Epithelial cell of prostate (primary cell): ENCODE results near the gene AUH.

Source experiments
- DNase-seq: peaks from one replicate; pipeline ENCODE4 v3.0.0-alpha.2; 2011; ENCODE audit warnings: low read depth, low spot score
- H3K27ac ChIP-seq: fragments of 450-650 bp; 2 replicates; pipeline ENCODE4 v1.5.1; 2017; ENCODE audit warnings: mild to moderate bottlenecking

AUH gene

DNA sequence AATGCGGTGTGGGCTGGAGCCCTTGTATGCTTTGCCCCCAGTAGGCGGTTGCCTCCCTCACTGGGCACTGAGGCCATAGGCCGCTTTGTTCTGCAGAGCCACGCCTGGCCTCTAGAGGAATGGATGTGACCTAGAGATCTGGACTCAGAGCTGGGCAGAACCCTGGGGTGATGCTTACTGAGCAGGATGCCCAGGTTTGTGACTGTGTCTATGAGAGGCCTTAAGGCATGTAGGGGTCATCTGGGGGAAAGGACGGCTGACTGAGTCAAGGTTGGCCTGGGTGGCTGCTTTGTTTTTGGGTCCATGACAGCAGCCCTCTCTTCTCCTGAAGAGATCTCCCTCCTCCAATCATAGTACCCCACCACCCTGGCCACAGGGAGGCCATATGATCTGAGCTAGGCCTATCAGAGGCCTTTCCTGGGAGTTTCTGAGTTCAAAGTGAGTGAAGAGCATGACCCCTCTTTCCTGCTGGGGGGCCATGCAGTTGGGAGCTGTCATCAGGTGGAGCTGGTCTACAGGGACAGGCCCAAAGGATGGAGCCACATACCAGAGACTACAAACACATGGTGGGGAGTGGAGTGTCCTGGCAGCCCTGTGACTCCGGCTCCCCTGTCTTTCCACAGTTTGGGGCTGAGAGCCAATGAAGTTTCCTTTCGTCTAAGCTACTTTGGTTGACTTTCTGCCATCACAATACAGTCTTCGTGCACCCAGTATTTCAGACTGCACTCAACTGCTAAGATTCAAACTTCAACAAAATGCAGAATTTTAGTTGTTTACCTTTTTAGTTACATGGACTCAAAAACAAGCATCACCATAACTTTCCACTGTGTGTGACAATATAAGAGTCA, 165.4 kb downstream of the AUH start:
- no peak for DNase-seq
- peak overlapping the region; percentile 64 for H3K27ac ChIP-seq

DNA sequence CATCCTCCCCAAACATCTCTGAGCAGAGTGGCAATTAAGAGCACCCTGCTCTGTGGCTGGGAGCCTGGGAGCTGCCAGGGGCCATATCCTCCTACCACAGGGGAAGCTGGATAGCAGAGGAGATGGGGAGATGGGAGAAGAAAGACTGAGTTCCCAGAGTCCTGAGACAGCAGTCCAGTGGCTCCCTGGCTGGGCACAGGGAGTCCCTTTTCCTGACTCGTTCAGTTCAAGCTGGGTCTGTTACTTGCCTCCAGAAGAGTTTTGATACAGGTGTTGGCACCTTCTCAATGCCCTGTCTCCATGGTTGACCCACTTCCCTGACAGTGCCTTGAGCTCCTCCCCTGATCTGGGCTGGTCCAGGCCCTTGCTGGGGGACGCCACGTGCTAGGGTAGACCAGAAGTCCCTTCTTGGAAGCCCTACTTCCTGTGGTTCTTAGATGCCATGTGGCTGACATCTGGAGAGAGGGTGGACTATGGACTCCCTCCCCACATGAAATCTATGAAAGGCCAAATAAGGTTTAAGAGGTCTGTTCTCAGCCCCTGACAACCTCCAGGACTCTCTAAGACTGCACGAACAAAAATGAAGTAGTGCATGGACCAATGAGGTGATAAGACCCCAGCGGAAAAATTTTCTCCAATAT, 166.2 kb downstream of the AUH start:
- no peak for DNase-seq
- no peak overlapping the region for H3K27ac ChIP-seq

DNA sequence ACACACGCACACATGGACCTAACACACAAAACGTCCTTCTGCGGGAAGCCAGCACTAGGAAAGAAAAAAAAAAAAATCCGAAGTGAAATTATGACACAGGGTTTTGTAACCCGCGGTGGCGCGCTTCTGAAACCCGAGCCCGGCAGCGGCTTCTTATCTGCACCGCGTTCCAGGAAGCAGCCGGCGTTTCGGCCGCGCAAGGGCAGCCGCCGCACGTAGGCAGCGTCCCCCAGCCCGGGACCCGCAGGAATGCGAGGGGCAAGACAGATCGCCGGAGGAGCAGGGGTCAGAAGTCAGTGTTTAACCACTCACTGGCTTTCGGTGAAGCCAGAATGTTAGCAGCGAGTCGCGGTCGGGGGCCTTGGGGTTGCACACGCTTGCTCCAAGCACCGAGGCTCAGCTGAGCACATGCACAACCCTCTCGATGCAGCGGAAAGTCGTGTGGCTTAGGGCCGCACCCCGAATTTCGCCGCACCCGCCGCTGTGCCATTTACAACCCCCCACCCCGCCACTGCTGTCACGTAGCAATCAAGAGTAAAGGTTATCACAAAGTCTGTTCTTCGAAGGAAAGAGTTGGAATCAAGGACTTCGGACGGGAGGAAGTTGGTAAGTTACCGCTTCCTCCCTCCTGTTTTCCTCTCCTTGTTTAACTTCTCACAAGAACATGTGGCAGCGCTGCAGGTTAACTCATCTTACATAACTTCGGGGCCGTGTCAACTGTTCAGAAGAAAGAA, 167.9 kb downstream of the AUH start:
- peak overlapping the region; percentile 90 for H3K27ac ChIP-seq
- no peak for DNase-seq

DNA sequence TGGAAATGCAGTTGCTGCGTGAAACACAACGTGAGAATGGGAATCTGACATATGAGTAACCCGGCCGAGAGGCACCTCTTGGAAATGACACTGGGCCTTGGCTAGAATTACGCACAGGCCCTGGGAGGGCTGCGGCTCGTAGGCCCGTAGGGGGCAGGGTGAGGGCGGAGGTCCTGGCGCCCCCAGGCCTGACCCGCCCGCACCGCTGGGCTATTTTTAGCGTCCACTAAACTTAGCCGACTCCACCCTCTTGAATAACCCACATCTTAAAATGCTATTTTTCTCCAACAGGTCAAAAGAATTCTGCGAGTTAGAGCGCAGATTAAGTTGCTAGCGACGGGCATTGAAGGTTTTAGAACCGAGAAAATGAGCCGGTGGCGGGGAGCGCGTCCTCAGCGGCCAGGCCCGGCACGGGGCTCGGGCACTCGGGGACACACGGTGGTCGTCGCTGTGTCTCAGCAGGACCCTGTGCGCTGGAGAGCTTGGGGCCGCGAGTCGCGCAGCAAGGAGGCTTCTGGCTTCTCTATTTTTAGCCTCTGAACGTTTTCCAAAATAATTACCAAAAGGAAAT, 168.5 kb downstream of the AUH start:
- peak; percentile 92 for DNase-seq
- H3K27ac ChIP-seq: peak overlapping the region; percentile 90

DNA sequence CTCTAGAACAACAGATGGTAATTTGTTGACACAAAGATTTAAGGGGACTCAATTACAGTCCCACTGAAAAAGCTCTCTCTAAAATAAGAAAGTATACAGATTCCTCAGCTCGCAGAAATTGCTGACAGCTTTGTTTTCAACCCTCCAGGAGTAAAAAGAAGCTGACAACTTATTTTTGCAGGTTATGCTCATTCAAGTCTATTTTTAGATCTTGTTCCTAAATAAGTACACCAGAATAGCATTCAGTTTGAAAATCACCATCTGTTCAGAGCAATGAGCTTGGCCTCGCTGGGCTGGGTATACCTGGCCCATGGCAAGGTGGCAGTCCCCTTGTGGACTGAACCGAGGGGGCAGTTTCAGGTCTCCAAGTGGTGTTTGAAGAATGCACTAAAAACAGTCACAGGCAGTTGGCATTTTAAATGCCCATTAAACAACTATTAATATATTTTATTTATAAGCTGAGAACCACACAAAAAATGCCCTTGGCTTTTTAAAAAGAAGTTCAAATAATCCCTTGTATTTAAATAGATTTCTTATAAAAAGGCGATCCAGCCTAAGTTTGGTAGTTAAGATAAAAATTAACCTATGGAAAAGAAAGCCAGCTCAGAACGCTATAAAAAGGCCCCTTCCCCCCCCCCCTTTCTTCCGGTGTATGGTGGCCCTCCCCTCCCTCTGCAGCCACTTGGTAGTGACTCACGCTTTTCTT, 169.2 kb downstream of the AUH start:
- peak overlapping the region; percentile 90 for H3K27ac ChIP-seq

DNA sequence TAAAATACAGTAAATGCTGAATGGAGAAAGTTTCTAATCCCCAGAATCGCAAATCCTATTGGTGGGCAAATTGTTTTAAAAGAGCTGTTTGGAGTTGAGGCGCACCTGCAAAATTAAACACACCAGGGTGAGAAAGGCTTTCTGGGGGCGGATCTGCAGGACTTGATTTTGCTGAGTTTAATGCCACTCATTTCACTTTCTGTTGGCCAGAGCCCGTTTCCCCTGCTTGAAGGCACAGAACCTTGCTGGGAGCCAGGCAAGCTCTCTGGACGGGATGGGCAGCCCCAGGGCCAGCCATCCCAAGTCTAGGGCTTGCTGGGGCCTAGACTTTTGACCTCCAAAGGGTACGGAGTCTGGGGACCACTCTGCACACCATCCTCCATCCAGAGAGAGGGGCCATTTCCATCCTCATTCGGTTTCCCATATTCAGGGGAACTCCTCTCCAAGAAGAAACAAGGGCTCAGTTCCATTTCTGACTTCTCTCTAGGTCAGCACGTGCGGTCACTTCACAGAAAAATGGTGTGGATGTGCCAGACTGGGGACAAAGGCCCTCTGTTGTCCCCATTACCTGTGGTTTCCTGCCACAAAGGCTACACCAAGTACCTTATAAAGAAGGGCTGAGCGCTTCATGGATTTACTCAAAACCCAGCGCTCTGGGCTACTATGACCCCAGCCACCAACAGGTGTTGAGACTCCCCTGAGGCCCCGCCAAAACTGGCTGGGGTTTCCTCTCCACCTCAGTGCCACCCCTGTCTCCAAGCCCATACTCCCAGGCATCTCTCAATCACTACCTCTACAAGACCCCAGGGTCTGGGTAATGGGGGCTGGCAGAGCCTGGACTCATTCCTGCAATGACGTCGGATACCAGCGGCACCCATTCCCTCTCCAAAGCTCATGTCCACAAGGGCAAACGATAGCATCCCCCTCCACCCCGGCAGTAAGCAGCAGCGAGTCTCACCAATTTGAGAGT, 170.0 kb downstream of the AUH start:
- H3K27ac ChIP-seq: no peak overlapping the region

More for the DNA sequence above, 169.2 kb downstream of the AUH start:
- no peak for DNase-seq

DNA sequence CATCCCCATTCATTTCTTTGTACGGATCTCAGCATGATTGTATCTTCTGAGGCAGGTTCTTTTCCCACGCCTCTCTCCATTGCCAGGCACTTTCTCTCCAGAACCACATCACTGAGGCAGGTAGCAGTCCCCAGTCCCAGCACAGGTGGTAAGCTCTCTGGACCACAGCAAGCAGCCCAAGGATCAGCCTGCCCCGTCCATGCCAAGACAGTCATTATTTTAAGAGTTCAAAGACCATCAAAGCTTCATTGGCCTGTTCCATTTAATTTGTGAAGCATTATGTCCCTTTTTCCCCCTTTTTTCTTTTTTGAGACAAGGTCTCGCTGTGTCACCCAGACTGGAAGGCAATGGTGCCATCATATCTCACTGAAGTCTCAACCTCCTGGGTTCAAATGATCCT, 171.7 kb downstream of the AUH start:
- H3K27ac ChIP-seq: no peak overlapping the region
- no peak for DNase-seq

More for the DNA sequence above, 170.0 kb downstream of the AUH start:
- no peak for DNase-seq

DNA sequence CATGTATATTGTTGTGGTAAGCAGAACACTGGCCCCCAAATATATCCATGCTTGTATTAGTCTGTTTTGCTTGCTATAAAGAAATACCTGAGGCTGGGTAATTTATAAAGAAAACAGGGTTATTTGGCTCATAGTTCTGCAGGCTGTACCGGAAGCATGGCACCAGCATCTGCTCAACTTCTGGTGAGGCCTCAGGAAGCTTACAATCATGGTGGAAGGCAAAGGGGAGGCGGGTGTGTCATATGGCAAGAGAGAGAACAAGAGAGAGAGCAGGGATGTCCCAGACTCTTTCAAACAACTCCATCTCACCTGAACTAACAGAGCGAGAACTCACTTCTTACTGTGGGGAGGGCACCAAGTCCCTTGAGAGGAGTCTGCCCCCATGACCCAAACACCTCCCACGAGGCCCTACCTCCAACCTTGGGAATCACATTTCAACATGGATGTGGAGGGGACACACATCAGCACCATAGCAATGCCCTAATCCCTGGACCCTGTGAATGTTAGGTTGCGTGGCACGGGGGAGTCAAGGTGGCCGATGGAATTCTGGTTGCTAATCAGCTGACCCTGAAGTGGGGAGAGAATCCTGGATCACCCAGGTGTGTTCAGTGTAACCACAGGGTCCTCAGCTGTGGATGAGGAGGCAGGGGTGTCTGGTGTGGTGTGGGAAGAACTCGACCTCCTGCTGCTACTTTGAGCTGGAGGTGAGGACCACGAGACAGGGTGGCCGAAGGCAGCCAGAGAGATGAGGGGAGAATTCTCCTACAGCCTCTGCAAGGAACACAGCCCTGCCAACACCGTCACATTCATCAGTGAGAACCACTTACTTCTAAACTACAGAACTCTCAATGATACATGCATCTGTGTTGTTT, 172.8 kb downstream of the AUH start:
- no peak overlapping the region for H3K27ac ChIP-seq

DNA sequence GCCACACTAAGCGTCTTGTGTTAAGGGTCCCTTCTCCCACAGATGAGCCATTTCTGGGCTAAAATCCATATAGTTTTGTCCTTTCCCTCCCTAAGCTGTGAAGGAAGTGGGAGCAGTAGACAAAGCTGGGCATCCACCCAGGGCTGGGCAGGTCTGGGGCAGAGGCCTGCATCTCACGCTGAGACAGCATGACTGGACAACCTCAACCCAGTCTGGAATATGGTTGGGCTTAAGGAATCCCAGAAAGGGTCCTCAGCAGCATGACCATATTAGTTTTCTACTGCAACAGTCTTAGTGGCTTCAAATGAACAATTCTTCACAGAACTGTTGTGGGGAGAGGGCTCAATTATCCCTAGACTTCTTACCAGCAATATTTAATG, 173.8 kb downstream of the AUH start:
- H3K27ac ChIP-seq: no peak overlapping the region
- no peak for DNase-seq

More for the DNA sequence above, 172.8 kb downstream of the AUH start:
- DNase-seq: no peak

DNA sequence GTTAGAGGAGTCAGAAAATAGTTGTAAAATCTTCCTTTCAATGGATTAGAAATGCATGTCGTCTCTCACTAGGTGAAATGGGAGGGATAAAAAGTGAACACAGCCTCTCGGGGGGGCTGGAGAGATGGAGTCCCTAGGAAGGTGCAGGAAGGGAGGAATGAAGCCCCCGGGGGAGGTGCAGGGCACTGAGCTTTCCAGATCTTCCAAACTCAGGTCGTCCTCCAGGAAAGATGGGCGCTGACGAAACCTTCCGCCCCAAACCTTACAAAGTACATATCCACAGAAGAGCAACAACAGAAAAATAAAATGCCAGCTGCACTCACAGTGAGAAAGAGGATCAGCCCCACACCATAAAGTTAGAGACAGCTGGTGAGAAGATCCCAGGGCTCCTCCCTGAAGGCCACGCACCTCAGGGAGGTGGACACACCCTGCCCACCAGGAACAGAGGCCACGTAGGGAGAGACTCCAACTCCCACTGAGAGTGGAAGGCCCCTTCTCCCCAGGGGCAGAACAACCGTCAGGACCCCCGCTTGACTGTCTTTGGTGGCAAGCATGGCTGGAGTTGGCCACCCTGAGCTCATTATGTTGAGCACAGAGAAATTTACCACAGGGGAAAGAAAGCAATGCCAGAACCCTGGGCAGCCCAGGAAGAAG, 174.3 kb downstream of the AUH start:
- no peak for DNase-seq
- peak overlapping the region; percentile 4 for H3K27ac ChIP-seq

DNA sequence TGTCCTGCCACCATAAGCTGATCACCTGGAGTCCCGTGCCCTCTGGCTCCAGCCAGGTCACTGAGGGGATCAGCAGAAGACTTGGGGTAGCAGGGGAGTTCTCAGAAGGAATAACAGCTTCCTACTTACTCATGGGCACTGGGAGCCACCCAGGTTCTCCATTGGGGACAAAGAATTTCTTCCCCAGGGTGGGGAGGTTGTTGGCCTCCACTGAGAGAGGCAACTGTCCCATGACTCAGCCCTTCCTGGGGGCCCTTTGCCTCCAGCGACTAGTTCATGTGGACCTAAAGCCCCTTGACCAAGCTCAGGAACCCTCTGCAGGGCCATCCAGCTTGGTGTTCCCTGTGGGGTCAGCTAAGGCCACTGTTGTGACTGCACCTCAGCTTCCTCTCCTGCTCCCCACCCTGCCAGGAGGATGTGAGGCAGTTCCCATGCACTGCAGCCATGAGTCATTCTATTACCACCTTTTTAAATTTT, 175.0 kb downstream of the AUH start:
- peak overlapping the region; percentile 4 for H3K27ac ChIP-seq

DNA sequence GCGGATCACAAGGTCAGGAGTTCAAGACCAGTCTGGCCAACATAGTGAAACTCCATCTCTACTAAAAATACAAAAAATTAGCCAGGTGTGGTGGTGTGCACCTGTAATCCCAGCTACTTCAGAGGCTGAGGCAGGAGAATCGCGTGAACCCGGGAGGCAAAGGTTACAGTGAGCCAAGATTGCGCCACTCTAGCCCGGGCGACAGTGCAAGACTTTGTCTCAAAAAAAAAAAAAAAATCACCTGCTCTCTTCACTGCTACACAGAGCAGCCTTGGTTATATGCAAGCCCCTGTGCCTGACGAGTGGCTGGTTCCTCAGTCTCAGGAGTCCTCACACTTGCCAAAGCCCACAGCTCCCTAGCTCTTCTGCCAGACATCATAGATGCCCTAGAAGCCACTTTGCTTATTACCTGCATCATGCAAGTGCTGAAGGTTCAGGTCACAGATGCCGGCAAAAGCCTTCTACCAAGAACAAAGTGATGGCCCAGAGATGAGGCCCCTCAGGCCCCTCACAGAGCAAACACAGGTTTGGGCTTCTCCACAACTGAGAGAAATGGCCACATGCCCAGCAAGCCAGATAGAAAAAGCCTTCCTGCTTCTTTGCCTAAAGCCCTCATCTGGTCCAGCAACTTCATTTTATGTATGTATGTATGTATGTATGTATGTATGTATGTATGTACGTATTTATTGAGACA, 176.4 kb downstream of the AUH start:
- DNase-seq: no peak
- no peak overlapping the region for H3K27ac ChIP-seq

More for the DNA sequence above, 175.0 kb downstream of the AUH start:
- DNase-seq: no peak

DNA sequence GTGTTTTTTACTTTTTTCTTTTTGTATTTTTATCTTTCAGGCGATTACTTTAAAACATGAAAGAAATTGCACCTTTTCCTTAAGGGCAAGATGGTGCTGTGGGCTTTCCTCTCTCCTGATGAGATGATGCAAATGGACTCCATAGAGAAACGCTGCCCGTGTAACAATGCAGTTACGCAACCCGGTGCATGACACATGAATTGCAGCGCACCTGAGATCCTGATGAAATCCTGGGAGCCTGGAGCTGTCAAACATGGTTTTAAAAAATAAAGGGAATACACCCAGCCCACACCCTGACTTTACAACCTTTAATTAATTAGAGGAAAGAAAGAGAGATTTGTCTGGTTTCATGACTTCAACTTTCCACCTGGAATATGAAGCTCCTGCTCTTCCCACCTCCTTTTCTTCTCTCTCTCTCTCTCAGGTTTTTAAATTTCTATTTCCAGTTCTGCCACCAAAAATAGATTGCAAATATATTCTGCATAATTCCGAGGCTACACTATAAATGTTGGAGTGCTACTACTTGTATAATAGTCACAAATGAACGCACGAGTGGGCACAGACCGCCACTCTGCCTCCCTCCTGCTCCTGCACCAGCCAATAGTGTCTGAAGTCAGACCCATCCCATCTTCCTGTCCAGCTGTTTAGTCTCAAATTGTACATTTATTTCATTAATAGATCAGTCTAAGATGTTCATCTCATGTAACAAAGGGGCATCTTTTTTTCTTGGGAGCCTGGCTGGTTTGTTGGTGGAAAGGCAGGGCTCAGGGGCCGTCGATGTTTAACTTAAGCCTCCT, 179.1 kb downstream of the AUH start:
- DNase-seq: no peak
- peak overlapping the region; percentile 67 for H3K27ac ChIP-seq

DNA sequence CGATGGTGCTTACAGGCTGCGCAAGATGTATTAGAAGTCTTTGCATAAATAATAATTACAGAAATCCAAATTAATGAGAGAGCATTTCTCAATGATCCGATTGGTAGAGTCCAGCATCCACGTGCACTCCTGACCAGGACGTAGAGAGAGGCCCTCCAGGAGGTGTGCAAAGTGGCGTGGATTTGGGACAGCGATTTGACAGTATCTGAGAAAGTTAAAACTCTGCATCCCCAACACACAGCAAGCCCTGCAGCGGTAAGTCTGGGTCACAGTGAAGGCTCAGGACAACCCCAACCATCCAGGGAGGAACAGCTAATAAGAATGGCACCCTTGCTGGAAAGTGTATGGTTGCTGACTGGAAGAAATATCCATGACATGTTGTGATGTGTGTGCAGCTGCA, 180.2 kb downstream of the AUH start:
- no peak for DNase-seq
- H3K27ac ChIP-seq: no peak overlapping the region

DNA sequence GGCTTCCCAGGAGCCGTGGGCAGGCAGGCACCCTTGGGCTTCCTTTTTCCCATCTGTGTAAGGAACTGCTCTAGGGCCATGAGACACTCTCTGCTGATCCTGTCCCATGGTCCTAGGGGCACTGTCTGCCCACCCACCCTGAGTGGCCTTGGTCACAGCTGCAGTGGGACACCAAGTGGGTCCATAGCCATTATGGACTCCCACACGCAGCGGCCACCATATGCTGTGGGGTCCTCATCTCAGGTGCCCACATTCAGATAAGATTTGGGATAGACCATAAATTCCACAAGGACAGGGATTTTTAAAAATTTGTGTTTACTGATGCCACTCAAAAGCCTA, 180.8 kb downstream of the AUH start:
- DNase-seq: no peak
- H3K27ac ChIP-seq: no peak overlapping the region

DNA sequence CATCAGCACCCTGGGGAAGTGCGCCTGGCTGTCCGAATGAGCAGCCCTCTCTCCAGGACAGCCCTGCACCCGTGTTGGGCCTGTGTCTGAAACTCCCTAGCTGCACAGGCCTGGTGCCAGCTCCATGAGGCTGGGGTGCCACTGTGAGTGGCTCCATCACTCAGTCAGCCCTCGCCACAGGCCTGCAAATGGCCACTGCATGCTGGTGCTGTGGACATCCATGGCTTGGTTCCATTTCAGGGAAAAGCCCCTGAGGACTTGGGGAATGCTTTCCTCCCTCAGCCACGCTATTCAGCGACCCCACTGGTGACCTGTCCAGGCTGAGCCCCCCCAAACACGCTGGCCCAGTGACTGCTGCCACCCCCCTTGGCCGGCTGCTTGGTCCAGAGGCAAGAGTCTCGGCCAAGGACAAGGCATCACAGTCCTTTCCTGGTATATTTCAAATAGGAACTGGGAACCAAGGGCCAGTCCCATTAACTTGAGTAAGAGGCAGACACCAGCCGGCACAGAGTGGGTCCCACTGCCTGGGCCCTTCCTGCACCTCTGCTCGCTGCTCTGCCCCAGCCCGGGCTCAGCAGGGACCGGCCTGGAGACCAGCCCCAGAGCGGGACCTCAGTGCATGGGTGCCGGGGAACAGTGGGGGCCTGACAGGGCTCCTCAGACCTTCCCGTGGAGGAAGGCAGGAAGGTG, 181.3 kb downstream of the AUH start:
- no peak overlapping the region for H3K27ac ChIP-seq
- DNase-seq: no peak
